ENCODE data around the gene BCCIP.

Gene BCCIP

DNA sequence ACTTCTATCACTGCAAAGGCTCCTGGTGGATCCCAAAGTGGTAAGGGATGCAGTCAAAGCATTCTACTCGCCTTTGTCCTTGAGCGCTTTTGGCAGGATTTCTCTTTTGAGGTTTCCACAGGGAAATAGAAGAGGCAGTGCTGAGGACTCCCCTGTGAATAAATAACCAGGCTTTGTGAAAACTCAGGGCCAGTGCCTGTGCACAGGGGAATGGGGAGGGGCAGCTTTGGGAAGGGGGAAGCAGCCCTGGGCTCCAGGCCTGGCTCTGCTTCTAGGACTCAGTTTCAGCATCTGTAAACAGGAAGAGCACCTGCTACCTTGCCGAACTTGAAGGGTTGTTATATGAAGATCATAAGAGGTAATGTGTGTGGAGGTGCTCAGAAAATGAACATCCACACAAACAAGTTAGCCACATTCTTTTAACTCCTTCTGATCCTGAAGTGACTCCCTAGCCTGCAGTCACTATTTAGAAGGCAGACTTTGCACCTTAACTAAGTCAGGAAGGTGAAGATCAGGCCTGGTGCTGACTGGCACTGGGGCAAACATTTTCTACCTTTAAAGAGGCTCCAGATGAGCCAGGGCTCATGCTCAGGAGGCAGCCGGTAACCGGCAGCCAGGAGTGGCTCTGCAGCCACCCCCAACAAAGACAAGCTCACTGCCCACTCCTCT lies 25.2 kb upstream of the BCCIP start:
- DNase-seq = no peak

DNA sequence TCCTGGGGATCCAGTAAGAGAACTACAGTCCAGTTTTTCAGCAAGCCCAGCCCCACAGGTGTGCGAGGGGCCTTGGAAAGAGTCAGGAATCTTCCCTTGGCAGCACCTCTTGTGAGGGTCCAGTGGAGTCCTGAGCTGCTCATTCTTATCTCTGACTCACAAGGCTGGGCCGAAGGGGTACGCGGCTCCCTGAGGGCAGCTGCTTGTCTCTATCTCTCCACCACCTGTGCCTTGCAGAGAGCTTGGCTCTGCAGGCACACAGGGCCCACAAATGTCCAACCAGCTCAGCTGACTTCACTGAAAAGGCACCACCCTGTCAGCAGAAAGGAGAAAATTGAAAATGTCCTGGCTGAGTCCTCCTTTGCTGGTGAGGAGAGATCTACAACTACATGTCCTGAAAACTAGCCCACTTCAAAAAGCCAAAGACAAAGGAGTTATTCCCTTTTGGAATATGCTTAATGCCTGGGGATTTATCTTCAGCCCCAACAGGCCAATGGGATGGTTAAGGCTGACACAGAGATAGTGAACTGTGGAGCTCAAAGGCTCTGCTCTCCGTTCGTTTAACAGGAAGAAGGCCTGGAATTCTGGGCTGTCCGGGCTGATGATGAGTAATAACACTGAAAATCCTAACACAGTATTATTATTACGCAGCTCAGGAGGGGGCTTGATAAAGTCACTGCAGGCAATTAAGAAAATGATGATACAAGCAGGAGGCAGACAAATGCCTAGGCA lies 23.7 kb upstream of the BCCIP start:
- no peak for DNase-seq

DNA sequence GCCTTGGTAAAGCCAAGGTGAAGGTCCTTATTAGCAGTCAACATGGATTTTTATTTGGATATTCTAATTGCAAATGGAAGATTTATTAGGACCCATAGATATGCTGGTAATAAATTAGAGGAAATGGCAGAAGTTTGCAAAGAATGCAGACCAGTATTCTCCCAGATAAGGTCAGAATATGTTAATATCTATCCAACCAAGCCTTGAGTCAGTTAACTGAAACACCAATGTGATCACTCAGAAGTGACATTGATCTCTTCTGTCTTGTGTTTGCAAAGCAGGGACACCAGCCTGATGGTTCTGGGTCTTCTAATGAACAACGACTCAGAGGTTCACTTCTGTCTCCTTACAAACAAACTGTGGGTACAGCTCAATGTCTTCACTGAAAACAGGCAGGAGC lies 21.8 kb upstream of the BCCIP start:
- no peak for DNase-seq

DNA sequence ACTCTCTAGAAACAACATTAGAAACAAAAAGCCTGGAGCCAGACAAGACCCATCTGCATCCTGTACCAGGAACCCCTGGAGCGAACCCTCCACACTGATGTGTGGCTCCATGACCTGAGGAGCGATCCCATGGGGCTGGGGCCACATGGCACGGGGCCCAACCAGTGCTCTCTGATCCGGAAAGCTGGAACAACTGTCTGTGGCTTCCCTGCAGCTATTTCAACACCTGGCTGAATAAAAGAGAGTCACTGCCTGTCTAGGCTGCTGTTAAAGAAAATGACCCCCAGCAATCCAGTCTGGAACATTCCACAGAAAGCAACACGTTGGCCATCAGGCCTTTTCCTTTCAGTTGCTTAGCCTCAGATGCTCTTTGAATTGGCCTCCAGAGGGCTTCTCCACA lies 21.2 kb upstream of the BCCIP start:
- DNase-seq = no peak

DNA sequence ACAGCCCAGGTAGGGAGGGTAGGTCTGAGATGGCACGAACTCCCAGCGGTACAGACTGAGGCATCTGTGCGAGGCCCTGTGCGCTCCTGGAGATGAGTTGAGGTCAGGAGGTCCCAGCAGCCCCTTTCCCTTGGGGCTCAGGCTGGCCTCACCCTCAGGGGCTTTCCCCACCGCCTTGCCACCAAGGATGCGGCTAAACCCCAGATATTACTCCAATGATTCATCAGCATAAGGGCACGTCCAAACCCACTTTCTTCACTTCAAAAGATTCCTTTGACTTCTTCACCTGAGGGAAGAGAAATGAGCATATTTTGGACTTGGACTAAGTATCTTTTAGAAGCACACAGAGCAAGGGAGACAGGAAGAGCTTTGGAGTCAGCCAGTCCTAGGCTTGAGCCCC lies 20.6 kb upstream of the BCCIP start:
- no peak for DNase-seq

DNA sequence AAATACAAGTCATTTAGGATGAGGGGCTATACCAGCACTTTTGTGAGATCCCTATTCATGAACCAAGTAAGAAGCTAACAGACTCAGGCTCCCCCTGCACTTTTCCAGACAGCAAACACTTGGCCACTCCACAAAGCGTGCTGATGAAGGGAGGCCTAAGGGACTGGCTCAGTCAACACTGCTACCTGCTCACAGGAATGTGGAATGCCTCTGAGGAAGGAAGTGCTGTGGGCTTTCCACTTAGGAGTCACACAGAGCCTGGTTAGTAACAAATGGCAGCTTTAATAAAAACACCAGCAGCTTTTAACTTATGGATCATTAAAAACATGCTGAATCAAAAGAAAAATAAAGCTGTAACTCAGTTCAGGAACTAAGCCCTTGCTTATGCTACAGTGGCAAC lies 15.3 kb upstream of the BCCIP start:
- DNase-seq = no peak

DNA sequence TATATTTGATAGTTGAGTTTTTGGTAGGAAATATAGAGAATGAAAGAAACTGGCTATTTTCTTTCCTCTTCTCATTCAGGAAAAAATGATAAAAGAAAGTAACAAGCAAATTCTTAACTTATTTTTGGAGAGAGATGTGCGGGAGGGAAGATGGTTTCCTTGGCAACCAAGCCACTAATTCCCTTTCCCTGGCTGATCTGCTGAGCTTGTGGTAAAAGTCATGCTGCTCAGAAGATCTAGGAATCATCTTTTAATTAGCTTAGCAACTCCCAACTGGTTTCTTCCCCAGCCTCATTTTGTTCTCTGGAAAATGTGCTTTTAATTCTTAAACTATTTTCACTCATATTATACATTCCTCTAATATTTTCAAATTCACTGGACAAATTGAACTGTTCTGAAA lies 12.1 kb upstream of the BCCIP start:
- no peak for DNase-seq

DNA sequence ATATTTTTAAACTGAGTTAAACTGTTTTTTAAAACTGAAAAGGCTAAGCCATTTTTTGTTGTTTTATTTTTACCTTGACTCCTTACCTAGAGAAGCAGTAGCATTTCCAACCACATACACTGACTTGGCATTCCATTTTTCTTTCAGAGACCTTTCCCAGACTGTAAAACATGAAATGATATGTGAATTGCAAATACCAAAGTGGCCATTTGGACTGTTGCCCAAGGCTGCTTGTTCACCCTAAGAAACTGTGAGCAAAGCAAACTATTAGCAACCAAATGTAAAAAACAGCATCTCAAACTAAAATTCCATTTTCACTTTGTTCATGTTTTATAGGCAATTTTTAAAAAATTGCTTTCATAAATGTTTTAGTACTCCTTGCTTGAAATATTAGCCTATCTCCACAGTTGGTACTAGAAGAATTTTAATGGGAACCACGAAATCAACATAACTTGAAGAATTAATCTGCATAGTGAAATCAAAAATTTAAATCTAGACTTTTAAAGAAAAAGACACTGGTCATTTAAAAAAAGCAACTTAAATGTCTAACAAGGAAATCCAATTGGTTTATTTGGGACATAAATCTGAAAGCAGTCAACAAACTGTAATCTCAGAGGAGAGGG lies 11.1 kb upstream of the BCCIP start:
- DNase-seq = no peak

DNA sequence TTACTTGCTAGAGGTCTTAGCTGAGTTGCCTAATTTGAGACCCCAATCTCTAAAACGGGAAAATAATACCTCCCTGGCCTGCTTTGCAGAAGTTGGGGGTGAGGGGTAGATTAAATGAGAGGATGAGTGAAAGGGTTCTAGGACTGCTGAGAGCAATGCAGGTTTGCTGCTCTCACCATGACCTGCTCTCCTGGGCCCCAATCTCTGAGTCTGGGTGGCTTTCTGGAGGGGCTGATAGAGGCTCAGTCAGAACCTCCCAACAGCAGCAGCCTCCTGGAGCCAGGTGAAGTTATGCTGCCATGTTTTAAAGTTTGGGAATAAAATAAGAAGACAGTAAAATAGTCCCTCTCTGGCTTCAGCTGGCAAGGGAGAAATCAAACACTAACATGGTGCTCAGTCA lies 7.6 kb upstream of the BCCIP start:
- DNase-seq = no peak

DNA sequence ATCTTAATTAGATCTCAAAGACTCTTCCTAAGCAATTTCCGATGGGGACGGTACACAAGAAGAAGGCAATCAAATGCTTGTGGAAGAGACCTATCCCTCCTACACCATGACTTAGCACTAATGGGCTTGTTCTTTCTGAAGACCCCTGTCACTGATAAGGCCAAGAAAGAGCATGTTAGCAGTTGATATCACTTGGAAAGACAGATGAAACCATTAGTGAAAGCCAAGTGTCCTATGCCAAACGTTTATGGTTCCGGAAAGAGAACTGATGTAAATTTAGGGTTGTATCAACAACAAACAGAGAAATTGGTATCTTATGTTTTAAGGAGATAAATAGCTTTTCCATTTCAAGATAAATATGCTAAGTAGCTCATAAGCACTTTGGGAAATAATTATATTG lies 6.8 kb upstream of the BCCIP start:
- DNase-seq = no peak

DNA sequence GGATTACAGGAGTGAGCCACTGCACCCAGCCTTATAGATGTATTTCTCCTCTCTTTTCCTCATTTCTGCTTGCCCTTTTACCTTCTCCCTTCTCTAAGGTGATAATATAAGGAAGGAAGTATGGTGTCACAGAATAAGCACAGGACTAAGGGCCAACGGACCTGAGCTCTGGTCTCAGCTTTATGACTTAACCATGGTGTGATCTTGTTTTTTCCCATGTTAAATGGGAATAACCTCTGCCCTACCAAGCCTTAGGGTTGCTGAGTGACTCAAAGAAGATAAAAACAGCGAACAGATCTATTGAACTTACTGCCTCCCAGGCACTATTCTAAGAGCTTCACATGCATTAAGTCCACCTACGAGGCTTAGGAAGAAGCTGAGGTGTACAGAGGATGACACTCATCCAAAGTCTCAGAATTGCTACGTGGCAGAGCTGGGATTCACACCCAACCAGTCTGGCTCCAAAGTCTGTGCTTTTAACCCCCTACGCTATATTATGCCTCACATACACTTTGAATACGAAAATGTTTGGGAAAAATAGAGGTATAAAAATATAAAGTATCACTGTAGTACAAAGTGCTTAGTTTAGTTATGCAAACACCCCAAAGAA lies 5.9 kb upstream of the BCCIP start:
- no peak for DNase-seq

DNA sequence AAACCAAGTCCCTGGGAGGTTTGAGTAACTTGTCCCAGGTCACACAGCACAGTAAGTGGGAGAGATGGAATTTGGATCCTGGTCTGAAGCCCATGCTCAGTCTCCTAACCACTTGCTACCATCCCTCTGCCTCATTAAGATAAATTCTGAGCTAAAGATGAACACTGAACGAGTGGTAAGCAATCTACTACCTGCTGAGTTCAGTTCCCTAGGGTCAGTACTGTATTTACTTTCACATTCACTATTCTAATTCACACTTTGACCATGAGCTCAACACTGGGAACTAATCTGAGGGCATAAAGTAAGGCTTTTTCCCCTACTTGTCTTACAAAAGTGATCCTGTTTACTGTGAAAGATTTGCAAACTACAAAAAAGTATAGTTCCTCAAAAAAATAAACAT lies 2.6 kb upstream of the BCCIP start:
- no peak for DNase-seq

DNA sequence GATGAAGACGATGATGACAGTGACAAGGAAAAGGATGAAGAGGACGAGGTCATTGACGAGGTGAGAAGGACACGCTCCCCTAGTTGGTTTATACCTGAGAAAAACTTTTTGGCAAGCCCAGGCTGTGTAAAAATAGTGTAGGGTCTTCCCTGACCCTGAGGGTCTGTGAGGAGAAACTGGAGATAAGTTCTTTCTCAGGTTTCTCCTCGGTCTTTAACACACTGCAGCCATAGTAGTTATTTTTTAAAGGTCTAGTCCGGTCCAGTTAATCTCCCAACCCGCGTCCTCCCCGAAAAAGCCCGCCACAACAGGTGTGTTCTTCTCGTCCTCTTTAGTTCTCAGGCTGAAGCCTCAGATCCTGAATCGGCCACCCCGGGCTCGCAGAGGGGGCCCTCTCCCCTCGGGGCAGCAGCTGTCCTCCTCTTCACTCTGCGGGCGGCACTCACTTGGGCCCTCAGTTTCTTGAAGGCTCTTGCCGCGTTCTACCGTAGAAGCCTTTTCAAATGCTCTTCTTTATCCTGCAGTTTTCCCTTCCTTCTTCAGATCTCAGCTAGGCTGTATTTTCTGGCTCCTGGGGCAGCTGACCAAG lies 411 bp downstream of the BCCIP start:
- no peak for DNase-seq

DNA sequence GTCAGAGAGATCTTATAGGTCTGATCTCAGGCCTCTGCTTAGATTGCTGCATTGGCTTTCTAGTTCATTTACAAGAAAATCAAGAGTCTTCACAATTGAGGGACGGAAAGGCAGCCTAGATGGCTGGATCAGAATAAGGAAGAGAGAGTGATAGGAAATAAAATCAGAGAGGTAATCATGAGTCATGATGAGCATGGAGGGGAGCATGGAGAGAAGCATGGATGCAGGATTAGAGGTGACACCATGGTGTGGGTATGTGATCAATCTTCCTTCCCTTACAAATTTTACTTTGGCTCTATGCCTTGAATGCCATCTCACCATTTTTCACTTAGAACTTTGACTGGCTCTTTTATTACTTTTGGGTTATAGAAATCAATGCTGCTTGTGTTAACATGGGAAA lies 1.4 kb downstream of the BCCIP start:
- no peak for DNase-seq

DNA sequence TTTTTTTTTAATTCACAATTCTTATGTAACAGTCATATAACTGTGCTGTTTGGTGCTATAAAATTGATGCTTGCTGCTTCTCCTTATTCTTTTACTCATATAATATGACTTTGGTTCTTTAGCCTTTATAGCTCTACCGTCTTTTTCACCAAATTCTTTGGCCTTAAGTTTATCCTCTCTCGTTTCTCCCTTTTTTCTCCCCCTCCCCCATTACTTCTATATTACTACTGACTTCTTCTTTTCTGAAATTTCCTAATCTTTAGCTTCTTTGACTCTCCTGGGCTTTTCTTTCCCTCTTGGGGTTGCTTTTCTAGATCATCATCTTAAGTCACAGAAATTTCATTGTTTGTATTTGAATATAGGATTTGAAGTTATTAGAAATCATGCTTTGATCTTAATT lies 3.8 kb downstream of the BCCIP start:
- DNase-seq = no peak

DNA sequence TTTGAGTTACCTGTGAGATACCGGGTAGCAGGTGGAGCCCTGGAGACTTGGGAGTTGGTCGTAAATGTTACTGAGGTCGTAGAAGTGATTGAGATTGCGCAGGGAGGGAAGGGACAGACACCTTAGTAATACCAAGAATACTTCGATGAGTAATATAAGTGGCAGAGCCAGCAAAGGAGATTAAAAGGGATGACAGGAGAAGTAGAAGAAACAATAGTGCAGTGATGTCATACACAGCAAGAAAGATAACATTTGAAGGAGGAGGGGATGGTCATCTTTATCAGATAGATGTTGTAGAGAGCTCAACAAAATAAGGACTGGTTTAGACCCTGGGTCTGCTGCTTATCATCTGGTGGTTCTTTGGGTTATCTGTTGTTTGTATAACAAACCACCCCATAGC lies 5.0 kb downstream of the BCCIP start:
- DNase-seq = no peak

DNA sequence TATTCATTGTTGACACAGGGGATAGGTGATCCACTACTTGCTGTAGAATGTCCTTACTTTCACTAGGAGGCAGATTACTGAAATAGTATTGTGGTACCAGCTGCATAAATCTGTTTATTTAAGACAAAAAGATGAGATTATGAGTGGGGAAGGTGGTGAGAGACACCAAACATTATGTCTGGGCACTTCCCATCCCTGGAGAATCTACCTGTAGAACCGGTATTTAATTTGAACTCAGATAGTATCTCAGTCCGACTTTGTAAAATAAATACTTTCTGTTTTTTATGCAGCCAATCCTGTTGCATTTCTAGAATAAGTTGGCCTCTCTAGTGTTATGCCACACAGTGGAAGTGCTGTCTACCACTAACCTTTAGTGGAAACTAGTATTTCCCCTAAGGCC lies 13.4 kb downstream of the BCCIP start:
- no peak for DNase-seq

DNA sequence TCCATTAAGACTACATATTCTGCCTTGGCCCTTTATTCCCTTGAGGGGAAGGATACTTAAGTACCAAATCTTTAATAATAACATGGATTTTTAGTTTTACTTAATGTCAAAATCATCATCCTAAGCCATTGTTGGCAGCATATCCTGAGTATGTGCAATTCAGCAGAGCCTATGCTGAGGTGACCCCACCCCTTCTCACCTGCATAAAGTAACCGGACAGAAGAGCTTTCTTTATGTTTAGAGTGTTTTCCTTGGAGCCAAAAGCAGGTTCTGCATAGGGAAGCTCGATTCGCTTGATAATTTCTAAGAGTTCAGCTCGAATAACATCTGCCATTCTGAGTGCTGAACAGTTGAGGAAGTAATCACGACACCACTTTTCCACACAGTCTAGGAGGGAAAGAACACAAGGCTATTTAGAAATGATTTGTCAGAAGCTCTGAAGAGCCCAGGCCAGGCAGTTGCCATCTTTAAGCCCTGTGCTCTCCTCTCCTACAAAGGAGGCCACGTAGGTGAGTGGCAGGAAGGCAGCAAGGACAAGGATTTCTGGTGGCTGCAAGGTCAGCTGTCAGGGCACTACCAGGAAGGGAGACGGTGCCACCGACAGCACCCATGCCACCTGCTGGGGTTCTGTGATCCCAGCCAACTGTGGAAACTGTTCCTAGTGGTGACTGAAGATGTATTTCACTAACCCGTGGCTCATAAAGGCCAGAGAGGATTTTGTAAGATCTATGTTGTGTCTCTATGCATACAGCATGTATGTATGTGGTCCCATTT lies 15.6 kb downstream of the BCCIP start:
- DNase-seq = no peak

DNA sequence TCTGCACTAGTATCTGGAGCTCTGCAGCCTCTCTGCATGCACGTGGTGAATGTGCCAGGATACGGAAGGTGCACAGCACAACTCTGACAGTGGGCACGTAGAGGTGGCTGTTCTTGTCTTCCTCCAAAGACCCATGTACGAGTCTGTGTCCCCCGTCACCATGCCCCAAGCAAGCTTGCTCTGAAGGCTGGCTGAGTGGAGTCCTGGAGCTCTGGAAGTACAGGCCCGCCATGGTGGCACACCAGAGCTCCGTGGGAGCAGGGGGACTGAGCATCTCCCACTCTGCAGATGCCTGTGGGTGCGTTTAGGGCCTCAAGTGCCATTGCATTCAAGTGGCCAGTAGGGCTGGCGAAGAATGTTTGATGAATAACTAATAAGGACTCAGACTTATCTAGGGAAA lies 17.1 kb downstream of the BCCIP start:
- no peak for DNase-seq

DNA sequence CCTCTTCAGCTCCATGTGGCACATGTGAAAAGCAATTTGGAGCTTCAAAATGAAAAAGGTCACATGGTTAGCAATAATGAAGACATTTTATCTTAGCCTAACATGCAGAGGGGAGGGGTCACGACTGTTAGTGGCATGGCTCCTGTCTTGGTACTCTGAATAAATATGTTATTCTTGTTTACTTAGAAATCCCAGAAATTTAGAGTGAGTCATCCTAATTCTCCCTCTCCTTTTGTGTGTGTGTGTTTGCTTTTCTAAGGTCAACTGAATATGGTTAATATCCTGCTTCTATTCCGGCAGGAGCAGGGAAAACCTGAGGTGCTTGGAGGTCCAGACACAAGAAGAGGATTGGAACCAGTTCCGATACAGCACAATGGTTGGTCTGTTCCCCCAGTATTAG lies 17.6 kb downstream of the BCCIP start:
- DNase-seq = no peak

DNA sequence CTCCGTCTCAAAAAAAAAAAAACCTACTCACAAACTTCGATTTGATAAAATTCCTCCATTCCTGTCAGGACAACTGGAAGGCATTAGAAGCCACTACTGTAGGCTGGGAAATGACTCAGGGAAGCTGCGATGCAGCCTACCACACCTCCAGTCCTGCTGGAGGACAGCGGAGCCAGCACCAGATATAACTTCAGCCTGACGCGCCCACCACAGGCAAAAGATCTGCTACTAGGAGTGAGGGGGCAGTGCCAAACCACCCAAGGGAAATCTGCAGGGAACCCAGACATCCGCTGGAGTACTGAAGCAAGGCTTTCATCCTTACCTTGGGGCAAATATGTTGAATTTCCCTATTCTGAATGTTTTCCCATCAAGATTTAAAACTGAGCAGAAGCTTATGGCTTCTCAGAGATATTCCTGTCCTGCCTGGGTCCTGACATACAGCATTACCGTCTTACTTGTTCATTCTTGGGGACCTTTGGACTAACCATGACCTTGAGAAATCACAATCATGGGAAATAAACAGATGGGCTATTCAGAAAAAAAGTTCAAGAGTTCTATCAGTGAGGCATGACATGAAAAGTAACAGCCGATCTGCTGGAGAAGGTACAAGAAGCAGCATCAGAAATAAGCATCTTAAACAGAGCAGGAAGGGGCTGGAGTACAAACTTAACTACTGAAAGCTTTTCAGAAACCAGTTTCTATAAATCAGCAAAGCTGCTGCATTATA lies 20.4 kb downstream of the BCCIP start:
- no peak for DNase-seq

DNA sequence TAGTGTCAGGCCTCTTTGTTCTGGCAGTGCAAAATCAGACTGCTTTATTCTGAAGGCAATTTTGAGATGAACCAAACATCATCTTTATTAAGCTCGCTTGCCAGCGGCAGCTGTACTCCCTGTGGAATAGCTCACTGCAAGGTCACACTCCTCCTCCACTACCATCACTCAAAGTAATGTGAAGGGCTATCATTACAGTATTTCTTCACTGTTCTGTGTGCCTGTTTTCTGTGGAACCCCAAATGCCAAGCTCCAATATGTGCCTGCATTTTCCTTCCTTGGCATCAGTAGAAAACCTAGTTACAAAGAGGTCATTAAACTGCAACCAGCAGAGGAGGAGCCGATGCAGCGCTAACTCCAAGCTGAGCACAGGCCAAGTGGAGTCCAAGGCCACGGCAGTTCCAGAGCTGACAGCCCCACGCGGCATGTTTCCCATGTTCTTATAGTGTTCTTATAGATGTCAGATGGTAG lies 21.4 kb downstream of the BCCIP start:
- no peak for DNase-seq

Measured in activated gamma-delta T cell (primary cell).